ENCODE results near the gene CHML. TPM values are rescaled to one million over a fixed set of nuclear protein-coding genes. Genes with fewer than 3 reads are reported as not detected.

The CHML gene
- total RNA-seq, 4 donors from 2014 or later = 6.2 to 13.0 (median 9.4) TPM

DNA sequence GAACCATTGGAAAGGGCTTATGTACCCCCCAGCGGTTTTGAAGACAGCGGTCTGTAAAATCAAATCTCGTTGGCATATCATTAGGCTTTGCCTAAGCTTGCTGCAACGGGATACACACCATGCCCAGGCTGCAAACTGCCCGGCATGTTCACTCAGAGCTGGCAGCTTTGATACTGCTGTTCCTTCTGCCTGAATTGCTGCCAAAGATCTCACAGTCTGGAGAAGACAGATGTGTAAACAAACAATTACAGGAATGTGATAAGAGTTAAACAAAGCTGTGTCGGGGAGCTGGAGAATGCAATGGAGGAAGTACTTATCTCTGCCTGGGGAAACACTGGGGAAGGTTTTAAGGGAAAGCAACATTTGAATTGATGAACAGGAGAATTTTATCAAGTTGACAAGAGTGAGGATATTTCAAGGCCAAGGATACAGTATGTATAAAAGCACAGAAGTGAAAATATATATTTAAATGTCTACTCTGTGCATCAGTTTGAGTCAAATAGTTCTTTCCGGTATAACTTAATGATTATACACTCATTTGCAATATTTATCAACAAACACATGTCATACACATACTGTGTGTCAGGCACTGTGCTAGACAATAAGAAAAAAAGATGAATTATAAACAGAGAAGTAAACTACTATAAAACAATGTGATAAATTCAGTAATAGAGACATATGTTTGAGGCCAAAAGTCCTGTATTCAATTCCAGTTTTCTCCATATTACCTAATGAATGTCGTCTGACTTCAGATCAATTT lies 29.9 kb downstream of the CHML start:
- TF ChIP-seq, protein P1, sequence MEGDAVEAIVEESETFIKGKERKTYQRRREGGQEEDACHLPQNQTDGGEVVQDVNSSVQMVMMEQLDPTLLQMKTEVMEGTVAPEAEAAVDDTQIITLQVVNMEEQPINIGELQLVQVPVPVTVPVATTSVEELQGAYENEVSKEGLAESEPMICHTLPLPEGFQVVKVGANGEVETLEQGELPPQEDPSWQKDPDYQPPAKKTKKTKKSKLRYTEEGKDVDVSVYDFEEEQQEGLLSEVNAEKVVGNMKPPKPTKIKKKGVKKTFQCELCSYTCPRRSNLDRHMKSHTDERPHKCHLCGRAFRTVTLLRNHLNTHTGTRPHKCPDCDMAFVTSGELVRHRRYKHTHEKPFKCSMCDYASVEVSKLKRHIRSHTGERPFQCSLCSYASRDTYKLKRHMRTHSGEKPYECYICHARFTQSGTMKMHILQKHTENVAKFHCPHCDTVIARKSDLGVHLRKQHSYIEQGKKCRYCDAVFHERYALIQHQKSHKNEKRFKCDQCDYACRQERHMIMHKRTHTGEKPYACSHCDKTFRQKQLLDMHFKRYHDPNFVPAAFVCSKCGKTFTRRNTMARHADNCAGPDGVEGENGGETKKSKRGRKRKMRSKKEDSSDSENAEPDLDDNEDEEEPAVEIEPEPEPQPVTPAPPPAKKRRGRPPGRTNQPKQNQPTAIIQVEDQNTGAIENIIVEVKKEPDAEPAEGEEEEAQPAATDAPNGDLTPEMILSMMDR (IDR thresholded peaks at IDR 0.05; ENCODE audit: low read depth) = no peak

GRCh38 chr1:241608379-241609033 lies 31.7 kb downstream of the CHML start:
- TF ChIP-seq, protein P1 (IDR thresholded peaks at IDR 0.05; ENCODE audit: low read depth) = no peak

- TF ChIP-seq, protein P1 (IDR thresholded peaks at IDR 0.05; ENCODE audit: low read depth) = no peak
Measured at GRCh38 chr1:241607497-241607896, 32.7 kb downstream of the CHML start.

GRCh38 chr1:241606544-241606943 lies 33.6 kb downstream of the CHML start:
- TF ChIP-seq, protein P1 (IDR thresholded peaks at IDR 0.05; ENCODE audit: low read depth) = no peak

DNA sequence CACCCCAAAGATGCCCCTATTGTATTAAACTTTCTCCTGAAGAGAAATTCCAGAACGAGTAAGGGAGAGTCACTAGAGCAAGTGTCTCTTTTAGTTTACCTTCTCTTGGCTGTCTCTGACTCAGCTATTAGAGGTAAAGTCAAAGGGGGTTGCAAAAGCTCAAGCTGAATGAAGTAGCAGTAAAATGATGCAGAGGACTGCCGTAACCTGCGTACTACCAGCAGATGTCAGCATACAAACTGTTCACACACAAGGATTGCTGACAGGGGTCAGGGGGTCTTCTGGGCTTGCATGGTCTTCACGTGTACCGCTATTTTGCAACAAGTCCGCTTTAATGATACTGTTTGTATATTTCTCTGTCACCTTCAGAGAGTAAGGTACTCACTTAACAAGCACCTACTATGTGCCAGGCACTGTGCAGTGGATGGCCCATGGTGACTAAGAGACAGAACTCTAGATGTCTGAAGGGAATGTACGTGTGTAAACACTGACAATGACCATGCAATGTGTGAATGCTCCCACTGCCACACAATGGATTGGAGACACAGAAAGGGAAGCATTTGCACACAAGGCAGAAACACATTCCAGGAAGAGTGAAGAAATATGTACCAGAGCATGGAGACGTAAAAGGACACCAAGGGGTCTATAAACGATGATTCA lies 34.9 kb downstream of the CHML start:
- TF ChIP-seq, protein P1 (IDR thresholded peaks at IDR 0.05; ENCODE audit: low read depth) = no peak

DNA sequence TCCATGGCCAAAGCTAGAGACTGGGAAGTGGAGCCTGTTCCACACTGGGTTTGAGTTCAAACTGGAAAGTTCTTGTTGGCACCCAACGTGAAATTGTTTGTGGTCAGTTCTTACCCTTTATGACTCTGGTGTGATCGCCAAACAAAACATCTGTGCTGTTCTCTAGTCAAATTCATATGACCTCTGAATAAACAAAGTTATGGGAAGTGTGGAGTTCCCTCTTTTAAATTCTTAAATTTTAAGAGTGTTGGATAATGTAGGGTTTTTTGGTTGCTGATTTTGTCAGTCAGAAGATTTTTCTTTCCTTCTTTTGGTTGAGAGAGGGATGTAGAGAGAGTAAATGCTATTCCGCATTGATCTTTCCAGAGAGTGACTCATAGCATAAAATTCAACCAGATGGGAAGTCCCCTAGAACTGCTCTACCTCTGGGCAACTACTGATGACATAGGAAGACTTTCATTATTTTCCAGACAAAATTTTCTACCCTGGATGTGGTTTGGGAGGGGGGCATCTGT lies 36.4 kb downstream of the CHML start:
- TF ChIP-seq, protein P1 (IDR thresholded peaks at IDR 0.05; ENCODE audit: low read depth) = no peak

GRCh38 chr1:241600496-241600901 lies 39.7 kb downstream of the CHML start:
- TF ChIP-seq, protein P1 (IDR thresholded peaks at IDR 0.05; ENCODE audit: low read depth) = no peak
